Measurements from ENCODE around the gene KRT84.

Gene KRT84

GRCh38 chr12:52338241-52338960 lies 47.1 kb downstream of the KRT84 start:
- DNase-seq, result no peak

- DNase-seq, result no peak
These were observed 48.4 kb downstream of the KRT84 start for GRCh38 chr12:52337054-52337453.

GRCh38 chr12:52336641-52337040 lies 48.8 kb downstream of the KRT84 start:
- DNase-seq, result no peak

- DNase-seq, result no peak
These were observed 49.7 kb downstream of the KRT84 start for GRCh38 chr12:52335598-52336262.

GRCh38 chr12:52334185-52334584 lies 51.3 kb downstream of the KRT84 start:
- DNase-seq, result no peak

- DNase-seq, result no peak
These were observed 52.1 kb downstream of the KRT84 start for GRCh38 chr12:52333321-52333720.

GRCh38 chr12:52332381-52332780 lies 53.1 kb downstream of the KRT84 start:
- DNase-seq, result no peak

GRCh38 chr12:52331833-52332232 lies 53.6 kb downstream of the KRT84 start:
- DNase-seq, result no peak

- DNase-seq, result no peak
These were observed 54.4 kb downstream of the KRT84 start for GRCh38 chr12:52331039-52331438.

GRCh38 chr12:52327830-52328500 lies 57.5 kb downstream of the KRT84 start:
- DNase-seq, result no peak
